ENCODE measurements around the gene OTX1. TPM values are rescaled to one million over a fixed set of nuclear protein-coding genes. Genes with fewer than 3 reads are reported as not detected.

Gene OTX1
- total RNA-seq, 1 donor from 2014 or later, result 0.33 TPM

- Mint-ChIP-seq H3K4me1 (ENCODE audit: unreplicated experiment) (no peaks in the 10 kb centered on the region), H3K27me3 (ENCODE audit: unreplicated experiment) (peaks cover 1% of the 10 kb centered on the region), H3K36me3 (ENCODE audit: low read depth, unreplicated experiment) (no peaks in the 10 kb centered on the region), H3K9me3 (ENCODE audit: unreplicated experiment) (no peaks in the 10 kb centered on the region), H3K4me3 (ENCODE audit: unreplicated experiment) (no peak overlapping the region), H3K27ac (ENCODE audit: unreplicated experiment) (no peak overlapping the region)
- DNase-seq (ENCODE audit: low spot score), result no peak
- TF ChIP-seq, protein P1, sequence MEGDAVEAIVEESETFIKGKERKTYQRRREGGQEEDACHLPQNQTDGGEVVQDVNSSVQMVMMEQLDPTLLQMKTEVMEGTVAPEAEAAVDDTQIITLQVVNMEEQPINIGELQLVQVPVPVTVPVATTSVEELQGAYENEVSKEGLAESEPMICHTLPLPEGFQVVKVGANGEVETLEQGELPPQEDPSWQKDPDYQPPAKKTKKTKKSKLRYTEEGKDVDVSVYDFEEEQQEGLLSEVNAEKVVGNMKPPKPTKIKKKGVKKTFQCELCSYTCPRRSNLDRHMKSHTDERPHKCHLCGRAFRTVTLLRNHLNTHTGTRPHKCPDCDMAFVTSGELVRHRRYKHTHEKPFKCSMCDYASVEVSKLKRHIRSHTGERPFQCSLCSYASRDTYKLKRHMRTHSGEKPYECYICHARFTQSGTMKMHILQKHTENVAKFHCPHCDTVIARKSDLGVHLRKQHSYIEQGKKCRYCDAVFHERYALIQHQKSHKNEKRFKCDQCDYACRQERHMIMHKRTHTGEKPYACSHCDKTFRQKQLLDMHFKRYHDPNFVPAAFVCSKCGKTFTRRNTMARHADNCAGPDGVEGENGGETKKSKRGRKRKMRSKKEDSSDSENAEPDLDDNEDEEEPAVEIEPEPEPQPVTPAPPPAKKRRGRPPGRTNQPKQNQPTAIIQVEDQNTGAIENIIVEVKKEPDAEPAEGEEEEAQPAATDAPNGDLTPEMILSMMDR (IDR thresholded peaks at IDR 0.05; ENCODE audit: unreplicated experiment), result no peak
Measured at GRCh38 chr2:63093502-63093901, 42.9 kb downstream of the OTX1 start.

DNA sequence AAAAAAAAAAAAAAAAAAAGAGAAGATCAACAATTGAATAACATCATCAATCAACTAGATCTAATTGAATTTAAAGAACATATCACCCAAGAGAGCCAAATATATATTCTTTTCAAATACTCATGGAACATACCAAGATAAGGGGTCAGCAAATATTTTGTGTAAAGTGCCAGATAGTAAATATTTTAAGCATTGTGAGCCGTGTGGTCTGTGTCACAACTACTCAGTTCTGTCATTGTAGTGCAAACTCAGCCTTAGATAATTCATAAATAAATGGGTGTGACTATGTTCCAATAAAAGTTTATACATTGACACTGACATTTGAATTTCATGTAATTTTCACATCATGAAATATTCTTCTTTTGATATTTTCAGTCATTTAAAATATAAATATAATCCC lies 45.9 kb downstream of the OTX1 start:
- Mint-ChIP-seq H3K4me3 (ENCODE audit: unreplicated experiment) (no peak overlapping the region), H3K4me1 (ENCODE audit: unreplicated experiment) (no peaks in the 10 kb centered on the region), H3K9me3 (ENCODE audit: unreplicated experiment) (no peaks in the 10 kb centered on the region), H3K36me3 (ENCODE audit: low read depth, unreplicated experiment) (no peaks in the 10 kb centered on the region), H3K27me3 (ENCODE audit: unreplicated experiment) (no peaks in the 10 kb centered on the region), H3K27ac (ENCODE audit: unreplicated experiment) (no peak overlapping the region)
- DNase-seq (ENCODE audit: low spot score), result no peak
- TF ChIP-seq, protein P1 (IDR thresholded peaks at IDR 0.05; ENCODE audit: unreplicated experiment), result no peak

DNA sequence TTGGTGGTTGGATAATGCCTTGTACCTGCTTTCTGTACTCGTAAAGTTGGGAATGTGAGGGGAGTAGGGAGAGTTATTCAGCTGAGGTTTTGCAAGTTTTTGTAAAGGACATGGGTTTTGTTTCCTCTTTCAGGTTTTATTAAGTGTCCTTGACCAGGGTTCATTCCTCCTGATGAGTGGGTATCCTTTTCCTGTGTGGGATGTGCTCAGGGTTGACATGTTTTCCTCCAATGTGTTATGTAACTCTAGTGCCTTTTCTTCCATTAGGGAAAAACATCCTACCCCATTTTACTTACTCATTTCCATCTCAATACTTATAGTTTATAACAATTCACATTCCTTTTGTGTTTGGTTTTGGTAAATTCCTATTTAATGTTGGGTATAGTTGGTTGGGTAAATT lies 48.4 kb downstream of the OTX1 start:
- TF ChIP-seq, protein P1 (IDR thresholded peaks at IDR 0.05; ENCODE audit: unreplicated experiment), result no peak
- Mint-ChIP-seq H3K4me1 (ENCODE audit: unreplicated experiment) (no peaks in the 10 kb centered on the region), H3K36me3 (ENCODE audit: low read depth, unreplicated experiment) (no peaks in the 10 kb centered on the region), H3K27me3 (ENCODE audit: unreplicated experiment) (no peaks in the 10 kb centered on the region), H3K9me3 (ENCODE audit: unreplicated experiment) (no peaks in the 10 kb centered on the region), H3K27ac (ENCODE audit: unreplicated experiment) (no peak overlapping the region), H3K4me3 (ENCODE audit: unreplicated experiment) (no peak overlapping the region)
- no peak for DNase-seq (ENCODE audit: low spot score)

GRCh38 chr2:63101954-63102353 lies 51.3 kb downstream of the OTX1 start:
- Mint-ChIP-seq H3K4me3 (ENCODE audit: unreplicated experiment) (no peak overlapping the region), H3K9me3 (ENCODE audit: unreplicated experiment) (no peaks in the 10 kb centered on the region), H3K27me3 (ENCODE audit: unreplicated experiment) (peaks cover 3% of the 10 kb centered on the region), H3K4me1 (ENCODE audit: unreplicated experiment) (no peaks in the 10 kb centered on the region), H3K36me3 (ENCODE audit: low read depth, unreplicated experiment) (peaks cover 7% of the 10 kb centered on the region), H3K27ac (ENCODE audit: unreplicated experiment) (no peak overlapping the region)
- DNase-seq (ENCODE audit: low spot score), result no peak
- TF ChIP-seq, protein P1 (IDR thresholded peaks at IDR 0.05; ENCODE audit: unreplicated experiment), result no peak

- no peak overlapping the region for H3K4me3 Mint-ChIP-seq (ENCODE audit: unreplicated experiment)
- DNase-seq (ENCODE audit: low spot score), result no peak
- H3K27ac Mint-ChIP-seq (ENCODE audit: unreplicated experiment), result no peak overlapping the region
- TF ChIP-seq, protein P1 (IDR thresholded peaks at IDR 0.05; ENCODE audit: unreplicated experiment), result no peak
- no peaks in the 10 kb centered on the region for H3K4me1 Mint-ChIP-seq (ENCODE audit: unreplicated experiment)
- no peaks in the 10 kb centered on the region for H3K9me3 Mint-ChIP-seq (ENCODE audit: unreplicated experiment)
- peaks cover 3% of the 10 kb centered on the region for H3K27me3 Mint-ChIP-seq (ENCODE audit: unreplicated experiment)
- peaks cover 7% of the 10 kb centered on the region for H3K36me3 Mint-ChIP-seq (ENCODE audit: low read depth, unreplicated experiment)
Measured at GRCh38 chr2:63104482-63104881, 53.9 kb downstream of the OTX1 start.
